ENCODE data around the gene CCDC71. TPM values are rescaled to one million over a fixed set of nuclear protein-coding genes. Genes with fewer than 3 reads are reported as not detected.

Gene CCDC71
- total RNA-seq, 4 donors from 2014 or later, result 12.4 to 39.3 (median 37.5) TPM

- H3K4me3 ChIP-seq, result no peak overlapping the region
- no peaks in the 10 kb centered on the region for H3K36me3 ChIP-seq
- no peak for DNase-seq
- H3K27ac ChIP-seq, result no peak overlapping the region
- no peak for TF ChIP-seq CTCF (IDR thresholded peaks at IDR 0.05)
- TF ChIP-seq POLR2A (IDR thresholded peaks at IDR 0.05), result no peak
- no peaks in the 10 kb centered on the region for H3K9me3 ChIP-seq
- H3K27me3 ChIP-seq, result no peaks in the 10 kb centered on the region
- H3K4me1 ChIP-seq, result no peaks in the 10 kb centered on the region
Observed at GRCh38 chr3:49151610-49152009, 14.5 kb downstream of the CCDC71 start.

- TF ChIP-seq CTCF (IDR thresholded peaks at IDR 0.05), result no peak
- TF ChIP-seq POLR2A (IDR thresholded peaks at IDR 0.05), result no peak
- no peak overlapping the region for H3K27ac ChIP-seq
- H3K4me3 ChIP-seq, result no peak overlapping the region
- H3K36me3 ChIP-seq, result no peaks in the 10 kb centered on the region
- no peaks in the 10 kb centered on the region for H3K4me1 ChIP-seq
- no peak for DNase-seq
- no peaks in the 10 kb centered on the region for H3K9me3 ChIP-seq
- H3K27me3 ChIP-seq, result no peaks in the 10 kb centered on the region
Observed at GRCh38 chr3:49148159-49148558, 18.0 kb downstream of the CCDC71 start.

- no peaks in the 10 kb centered on the region for H3K9me3 ChIP-seq
- no peaks in the 10 kb centered on the region for H3K36me3 ChIP-seq
- no peak for DNase-seq
- TF ChIP-seq CTCF (IDR thresholded peaks at IDR 0.05) (no peak), POLR2A (IDR thresholded peaks at IDR 0.05) (no peak)
- H3K4me3 ChIP-seq, result no peak overlapping the region
- H3K4me1 ChIP-seq, result no peaks in the 10 kb centered on the region
- H3K27ac ChIP-seq, result no peak overlapping the region
- no peaks in the 10 kb centered on the region for H3K27me3 ChIP-seq
Observed at GRCh38 chr3:49140080-49140479, 26.1 kb downstream of the CCDC71 start.

- Histone ChIP-seq H3K4me1 (peaks cover 0 to 28% (median 0%) of the 10 kb centered on the region in 4 donors), H3K36me3 (peaks cover 0 to 7% (median 0%) of the 10 kb centered on the region in 3 donors), H3K9me3 (no peaks in the 10 kb centered on the region), H3K27me3 (no peaks in the 10 kb centered on the region), H3K4me3 (no peak overlapping the region), H3K27ac (no peak overlapping the region)
- DNase-seq, result no peak
- TF ChIP-seq POLR2A (IDR thresholded peaks at IDR 0.05), result no peak
- TF ChIP-seq CTCF (IDR thresholded peaks at IDR 0.05), result no peak
Observed at GRCh38 chr3:49135499-49135898, 30.6 kb downstream of the CCDC71 start.

- no peak for DNase-seq
- H3K4me1 ChIP-seq, result peaks cover 0 to 36% (median 0%) of the 10 kb centered on the region in 4 donors
- H3K27me3 ChIP-seq, result no peaks in the 10 kb centered on the region
- H3K9me3 ChIP-seq, result no peaks in the 10 kb centered on the region
- H3K4me3 ChIP-seq, result no peak overlapping the region
- no peak for TF ChIP-seq CTCF (IDR thresholded peaks at IDR 0.05)
- TF ChIP-seq POLR2A (IDR thresholded peaks at IDR 0.05), result no peak
- peaks cover 0 to 13% (median 0%) of the 10 kb centered on the region in 3 donors for H3K36me3 ChIP-seq
- peak overlapping the region in 1 of 4 donors; percentile 21 for H3K27ac ChIP-seq
Observed at GRCh38 chr3:49134471-49135265, 31.5 kb downstream of the CCDC71 start.

All from Peyer's patch (tissue), 4 donors.